Measurements from ENCODE around the gene LACRT.

Gene LACRT

GRCh38 chr12:54625598-54625997, 9.1 kb downstream of the LACRT start:
- Histone ChIP-seq H3K9me3 (no peaks in the 10 kb centered on the region), H3K4me3 (ENCODE audit: low read depth in 1 of 2, low read length in 1 of 2) (no peak overlapping the region), H3K27ac (no peak overlapping the region), H3K36me3 (no peaks in the 10 kb centered on the region), H3K4me1 (ENCODE audit: control insufficient read depth in 1 of 2, insufficient read depth in 1 of 2, low read depth in 1 of 2, low read length in 1 of 2) (no peaks in the 10 kb centered on the region), H3K27me3 (peaks cover 26% of the 10 kb centered on the region)
- TF ChIP-seq, protein P1, sequence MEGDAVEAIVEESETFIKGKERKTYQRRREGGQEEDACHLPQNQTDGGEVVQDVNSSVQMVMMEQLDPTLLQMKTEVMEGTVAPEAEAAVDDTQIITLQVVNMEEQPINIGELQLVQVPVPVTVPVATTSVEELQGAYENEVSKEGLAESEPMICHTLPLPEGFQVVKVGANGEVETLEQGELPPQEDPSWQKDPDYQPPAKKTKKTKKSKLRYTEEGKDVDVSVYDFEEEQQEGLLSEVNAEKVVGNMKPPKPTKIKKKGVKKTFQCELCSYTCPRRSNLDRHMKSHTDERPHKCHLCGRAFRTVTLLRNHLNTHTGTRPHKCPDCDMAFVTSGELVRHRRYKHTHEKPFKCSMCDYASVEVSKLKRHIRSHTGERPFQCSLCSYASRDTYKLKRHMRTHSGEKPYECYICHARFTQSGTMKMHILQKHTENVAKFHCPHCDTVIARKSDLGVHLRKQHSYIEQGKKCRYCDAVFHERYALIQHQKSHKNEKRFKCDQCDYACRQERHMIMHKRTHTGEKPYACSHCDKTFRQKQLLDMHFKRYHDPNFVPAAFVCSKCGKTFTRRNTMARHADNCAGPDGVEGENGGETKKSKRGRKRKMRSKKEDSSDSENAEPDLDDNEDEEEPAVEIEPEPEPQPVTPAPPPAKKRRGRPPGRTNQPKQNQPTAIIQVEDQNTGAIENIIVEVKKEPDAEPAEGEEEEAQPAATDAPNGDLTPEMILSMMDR (IDR thresholded peaks at IDR 0.05): no peak

GRCh38 chr12:54624315-54625279, 10.1 kb downstream of the LACRT start:
- Histone ChIP-seq H3K36me3 (no peaks in the 10 kb centered on the region), H3K4me1 (ENCODE audit: control insufficient read depth in 1 of 2, insufficient read depth in 1 of 2, low read depth in 1 of 2, low read length in 1 of 2) (no peaks in the 10 kb centered on the region), H3K4me3 (ENCODE audit: low read depth in 1 of 2, low read length in 1 of 2) (no peak overlapping the region), H3K9me3 (no peaks in the 10 kb centered on the region), H3K27me3 (peaks cover 27% of the 10 kb centered on the region), H3K27ac (no peak overlapping the region)
- TF ChIP-seq, protein P1 (IDR thresholded peaks at IDR 0.05): no peak

GRCh38 chr12:54622463-54623183, 12.1 kb downstream of the LACRT start:
- H3K9me3 ChIP-seq: no peaks in the 10 kb centered on the region
- no peaks in the 10 kb centered on the region for H3K4me1 ChIP-seq (ENCODE audit: control insufficient read depth in 1 of 2, insufficient read depth in 1 of 2, low read depth in 1 of 2, low read length in 1 of 2)
- H3K36me3 ChIP-seq: no peaks in the 10 kb centered on the region
- H3K4me3 ChIP-seq (ENCODE audit: low read depth in 1 of 2, low read length in 1 of 2): no peak overlapping the region
- TF ChIP-seq, protein P1 (IDR thresholded peaks at IDR 0.05): no peak
- peaks cover 40% of the 10 kb centered on the region for H3K27me3 ChIP-seq
- H3K27ac ChIP-seq: no peak overlapping the region

DNA sequence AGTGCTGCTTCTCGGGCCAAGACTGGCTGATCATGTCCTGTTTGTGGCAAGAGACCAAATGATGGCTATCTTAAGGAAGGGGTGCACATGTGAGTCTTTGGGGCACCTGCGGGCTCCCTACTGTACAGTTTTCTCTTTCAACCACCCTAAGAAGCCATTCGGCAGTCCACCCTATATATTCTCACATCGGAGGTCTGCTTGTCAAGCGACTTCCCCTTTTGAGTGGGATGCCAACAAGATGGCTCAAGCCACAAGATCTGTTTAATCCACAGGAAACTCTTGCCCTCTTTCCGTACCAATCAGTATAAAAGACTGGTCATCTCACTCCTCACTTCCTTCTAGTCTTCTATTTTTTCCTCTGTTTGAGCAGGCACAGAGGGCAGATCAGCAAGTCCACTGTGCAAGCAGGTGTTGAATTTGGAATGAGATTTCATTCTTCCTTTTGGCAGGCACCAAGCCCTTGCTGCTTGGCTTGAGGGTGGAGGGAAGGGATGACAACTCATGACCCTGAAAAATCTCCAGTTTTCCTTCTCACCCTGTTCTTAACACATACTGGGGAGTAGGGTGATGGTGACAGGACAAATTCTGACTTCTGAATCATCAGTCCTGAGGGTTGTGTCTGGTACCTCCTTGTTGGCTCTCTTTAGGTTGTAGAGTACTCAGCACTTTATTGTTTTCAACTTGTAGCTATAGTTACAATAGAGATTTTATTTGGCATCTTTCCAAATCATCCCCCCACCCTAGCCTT, 17.6 kb downstream of the LACRT start:
- TF ChIP-seq, protein P1 (IDR thresholded peaks at IDR 0.05): no peak
- no peak overlapping the region for H3K27ac ChIP-seq

DNA sequence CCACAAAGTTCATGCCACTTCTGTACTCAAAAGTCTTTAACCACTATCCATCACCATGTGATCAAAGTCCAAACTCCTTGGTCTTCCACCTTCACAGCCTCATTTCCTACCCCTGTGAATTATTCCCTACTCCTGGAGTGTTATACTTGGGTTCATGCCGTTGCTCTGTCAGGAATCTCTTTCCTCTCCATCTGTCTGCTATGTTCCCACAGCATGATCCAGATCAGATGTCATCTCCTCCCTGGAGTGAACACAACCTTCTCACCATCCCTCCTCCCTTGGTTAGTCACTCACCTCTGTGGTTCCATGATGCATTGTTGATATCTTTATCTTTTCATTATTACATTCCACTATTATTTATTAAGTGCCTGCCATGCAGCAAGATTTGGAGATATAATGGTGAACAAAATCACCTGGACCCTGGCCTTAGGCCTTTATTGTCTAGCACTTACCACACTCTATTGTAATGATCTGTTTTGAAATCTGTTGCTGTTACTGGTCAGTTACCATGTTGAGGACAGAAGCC, 22.4 kb downstream of the LACRT start:
- H3K4me3 ChIP-seq (ENCODE audit: low read depth in 1 of 2, low read length in 1 of 2): no peak overlapping the region
- no peaks in the 10 kb centered on the region for H3K9me3 ChIP-seq
- no peaks in the 10 kb centered on the region for H3K36me3 ChIP-seq
- H3K27ac ChIP-seq: no peak overlapping the region
- peaks cover 63% of the 10 kb centered on the region for H3K27me3 ChIP-seq
- TF ChIP-seq, protein P1 (IDR thresholded peaks at IDR 0.05): no peak
- peaks cover 0 to 6% of the 10 kb centered on the region in 2 experiments for H3K4me1 ChIP-seq (ENCODE audit: control insufficient read depth in 1 of 2, insufficient read depth in 1 of 2, low read depth in 1 of 2, low read length in 1 of 2)

More for the DNA sequence above, 17.6 kb downstream of the LACRT start:
- Histone ChIP-seq H3K4me3 (ENCODE audit: low read depth in 1 of 2, low read length in 1 of 2) (no peak overlapping the region), H3K9me3 (no peaks in the 10 kb centered on the region), H3K36me3 (no peaks in the 10 kb centered on the region), H3K27me3 (peaks cover 58% of the 10 kb centered on the region), H3K4me1 (ENCODE audit: control insufficient read depth in 1 of 2, insufficient read depth in 1 of 2, low read depth in 1 of 2, low read length in 1 of 2) (peaks cover 0 to 6% of the 10 kb centered on the region in 2 experiments)
